Keratinocyte (primary cell): ENCODE results near the gene KCTD17. TPM values are rescaled to one million over a fixed set of nuclear protein-coding genes. Genes with fewer than 3 reads are reported as not detected.

Source experiments
- DNase-seq: peaks from one replicate; pipeline ENCODE4 v3.0.0-alpha.2; 2011; ENCODE audit warnings: low read depth, missing footprints, low spot score
- FAIRE-seq: peaks from 2 replicates; lab custom pipeline; 2011; peaks lifted over from hg19 to GRCh38; lab: Jason Lieb, UNC
- H2AFZ ChIP-seq: 2 replicates; pipeline ENCODE4 v1.6.0; 2012; ENCODE audit warnings: low read length, control low read depth, inconsistent platforms; ENCODE audit not compliant: control insufficient read depth
- H3K27ac ChIP-seq: 2 replicates; pipeline ENCODE4 v1.5.1; 2011; ENCODE audit warnings: low read length; ENCODE audit not compliant: control insufficient read depth, insufficient read depth
- H3K27me3 ChIP-seq: 3 replicates; pipeline ENCODE4 v1.6.0; 2011; ENCODE audit warnings: low read length; ENCODE audit not compliant: control insufficient read depth, insufficient read depth; ENCODE audit errors: extremely low read depth
- H3K36me3 ChIP-seq, 2 experiments: 2 replicates in 1 of 2; 3 replicates in 1 of 2; pipeline ENCODE4 v1.5.1; 2011; ENCODE audit warnings: low read length in 2 of 2, mild to moderate bottlenecking in 1 of 2; ENCODE audit not compliant: control insufficient read depth in 2 of 2, insufficient read depth in 2 of 2; ENCODE audit errors: extremely low read depth in 1 of 2
- H3K4me1 ChIP-seq: 3 replicates; pipeline ENCODE4 v1.5.1; 2011; ENCODE audit warnings: low read length; ENCODE audit not compliant: control insufficient read depth, insufficient read depth; ENCODE audit errors: extremely low read depth
- H3K4me2 ChIP-seq: 3 replicates; pipeline ENCODE4 v1.6.0; 2011; ENCODE audit warnings: low read depth, low read length; ENCODE audit not compliant: control insufficient read depth, insufficient read depth; ENCODE audit errors: extremely low read depth
- H3K4me3 ChIP-seq, 3 experiments: fragments of 200-600 bp in 1 of 3; sonication (generic) in 1 of 3; 2 replicates in 2 of 3; 3 replicates in 1 of 3; pipeline ENCODE4 v1.5.1; 2011 to 2016; ENCODE audit warnings: low read length in 3 of 3, mild to moderate bottlenecking in 3 of 3, control low read depth in 2 of 3, inconsistent platforms in 1 of 3, low read depth in 1 of 3, mixed read lengths in 1 of 3, mixed run types in 1 of 3, moderate library complexity in 1 of 3; ENCODE audit not compliant: control insufficient read depth in 2 of 3, insufficient read depth in 2 of 3; ENCODE audit errors: extremely low read depth in 1 of 3
- H3K79me2 ChIP-seq: 2 replicates; pipeline ENCODE4 v1.6.0; 2012; ENCODE audit warnings: low read length; ENCODE audit not compliant: control insufficient read depth, insufficient read depth
- H3K9ac ChIP-seq: 3 replicates; pipeline ENCODE4 v1.6.0; 2011; ENCODE audit warnings: low read length; ENCODE audit not compliant: control insufficient read depth, insufficient read depth; ENCODE audit errors: extremely low read depth
- H3K9me1 ChIP-seq: 3 replicates; pipeline ENCODE4 v1.6.0; 2011; ENCODE audit warnings: low read length; ENCODE audit not compliant: control insufficient read depth, insufficient read depth; ENCODE audit errors: extremely low read depth
- H3K9me3 ChIP-seq: 2 replicates; pipeline ENCODE4 v1.5.1; 2012; ENCODE audit warnings: low read depth, low read length; ENCODE audit not compliant: control insufficient read depth
- H4K20me1 ChIP-seq: 3 replicates; pipeline ENCODE4 v1.6.0; 2011; ENCODE audit warnings: low read length; ENCODE audit not compliant: control insufficient read depth, insufficient read depth; ENCODE audit errors: extremely low read depth
- EZH2 ChIP-seq: IDR thresholded peaks from one replicate; pipeline ENCODE4 v1.6.1; 2012; ENCODE audit warnings: inconsistent platforms, mild to moderate bottlenecking, low read length, moderate library complexity
- dilution Hi-C: fragments of 300-500 bp; cut with MboI; formaldehyde crosslinking; loops from one replicate; pipeline ENCODE4 v1.7.0; 2020; ENCODE audit warnings: low sequenced_read_pairs; ENCODE audit not compliant: extremely low pct_ligation_motif_present
- polyA plus RNA-seq, 5 experiments: library from polyadenylated mRNA; depleted of rRNA in 3 of 5; stranded (reverse) in 3 of 5; stranded (forward) in 1 of 5; unstranded in 1 of 5; fragments of >200 nt; gene quantifications; 1 replicate in 1 of 5; 2 replicates in 3 of 5; 3 replicates in 1 of 5; pipeline versions ENCODE4 v1.2.1 to v1.2.3, GENCODE V29; 2011 to 2012; ENCODE audit warnings: missing spikeins in 2 of 5, low read depth in 1 of 5, low replicate concordance in 1 of 5
- TF ChIP-seq, protein P1 (sequence below), 3 experiments: IDR thresholded peaks in 1 of 3; conservative IDR thresholded peaks in 1 of 3; optimal IDR thresholded peaks in 1 of 3; 2 replicates in 2 of 3; 3 replicates in 1 of 3; pipeline versions ENCODE3 to v1.5.1; 2011; ENCODE audit warnings: low read length in 3 of 3, mild to moderate bottlenecking in 3 of 3, moderate library complexity in 2 of 3, control low read depth in 1 of 3, inconsistent platforms in 1 of 3; ENCODE audit not compliant: insufficient read depth in 2 of 3; ENCODE audit errors: extremely low read depth in 1 of 3

The KCTD17 gene
- polyA plus RNA-seq, 1 donor (not counting 4 experiments of a cell fraction or from before 2014, with no cell fraction given), result 16.3 TPM

DNA sequence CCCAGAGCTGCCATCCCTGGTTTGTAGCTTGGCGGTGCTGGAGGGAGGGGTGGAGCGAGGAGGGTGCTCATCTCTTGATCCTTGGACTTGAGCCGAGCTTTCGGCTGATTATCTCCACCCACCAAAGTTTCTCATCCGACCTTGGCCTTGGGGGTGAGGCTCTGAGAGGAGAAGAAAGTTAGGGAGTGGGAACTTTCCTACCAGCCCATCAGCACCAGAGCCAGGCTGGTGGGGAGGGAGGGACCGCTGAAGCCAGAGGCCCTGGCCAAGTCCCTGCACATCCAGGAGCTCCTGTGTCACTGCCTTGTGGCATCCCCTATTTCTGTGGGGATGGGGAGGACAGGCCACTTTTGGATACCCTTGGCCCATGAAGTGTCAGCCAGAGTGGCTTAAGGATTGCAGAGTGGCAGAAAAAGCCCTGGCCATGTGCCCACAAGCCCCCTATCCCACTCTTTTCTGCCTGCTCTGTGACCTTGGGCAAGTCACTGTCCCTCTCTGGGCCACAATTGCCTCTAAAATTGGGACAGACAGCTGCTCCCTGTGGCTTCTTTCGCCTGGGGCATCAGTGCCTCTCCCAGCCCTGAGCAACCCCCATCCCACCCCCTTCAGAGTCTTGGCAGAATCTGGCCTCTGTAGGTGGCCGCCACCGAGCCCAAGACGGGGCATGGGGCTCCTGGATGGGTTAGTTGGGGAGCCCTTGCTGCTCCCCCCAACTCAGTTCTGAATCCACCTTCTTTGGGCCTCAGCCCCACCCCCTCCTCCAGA lies 10.3 kb downstream of the KCTD17 start:
- Histone ChIP-seq H3K4me1 (no peaks in the 10 kb centered on the region), H3K4me2 (no peak overlapping the region), H3K79me2 (no peaks in the 10 kb centered on the region), H3K9me1 (no peaks in the 10 kb centered on the region), H3K9ac (no peak overlapping the region), H3K36me3 (peaks cover 0 to 4% of the 10 kb centered on the region in 2 experiments), H2AFZ (no peak overlapping the region), H3K27ac (no peak overlapping the region), H3K4me3 (no peak overlapping the region), H3K9me3 (no peaks in the 10 kb centered on the region), H4K20me1 (no peaks in the 10 kb centered on the region), H3K27me3 (no peaks in the 10 kb centered on the region)
- FAIRE-seq, result no peak
- DNase-seq, result no peak
- dilution Hi-C loops, result no loop called here
- no peak for TF ChIP-seq EZH2
- TF ChIP-seq, protein P1, sequence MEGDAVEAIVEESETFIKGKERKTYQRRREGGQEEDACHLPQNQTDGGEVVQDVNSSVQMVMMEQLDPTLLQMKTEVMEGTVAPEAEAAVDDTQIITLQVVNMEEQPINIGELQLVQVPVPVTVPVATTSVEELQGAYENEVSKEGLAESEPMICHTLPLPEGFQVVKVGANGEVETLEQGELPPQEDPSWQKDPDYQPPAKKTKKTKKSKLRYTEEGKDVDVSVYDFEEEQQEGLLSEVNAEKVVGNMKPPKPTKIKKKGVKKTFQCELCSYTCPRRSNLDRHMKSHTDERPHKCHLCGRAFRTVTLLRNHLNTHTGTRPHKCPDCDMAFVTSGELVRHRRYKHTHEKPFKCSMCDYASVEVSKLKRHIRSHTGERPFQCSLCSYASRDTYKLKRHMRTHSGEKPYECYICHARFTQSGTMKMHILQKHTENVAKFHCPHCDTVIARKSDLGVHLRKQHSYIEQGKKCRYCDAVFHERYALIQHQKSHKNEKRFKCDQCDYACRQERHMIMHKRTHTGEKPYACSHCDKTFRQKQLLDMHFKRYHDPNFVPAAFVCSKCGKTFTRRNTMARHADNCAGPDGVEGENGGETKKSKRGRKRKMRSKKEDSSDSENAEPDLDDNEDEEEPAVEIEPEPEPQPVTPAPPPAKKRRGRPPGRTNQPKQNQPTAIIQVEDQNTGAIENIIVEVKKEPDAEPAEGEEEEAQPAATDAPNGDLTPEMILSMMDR (optimal IDR thresholded peaks at IDR 0.05 in 1 of 3, IDR thresholded peaks at IDR 0.05 in 1 of 3, conservative IDR thresholded peaks at IDR 0.05 in 1 of 3; ENCODE audit: extremely low read depth in 1 of 3, insufficient read depth in 2 of 3, low read length in 3 of 3), result no peak

DNA sequence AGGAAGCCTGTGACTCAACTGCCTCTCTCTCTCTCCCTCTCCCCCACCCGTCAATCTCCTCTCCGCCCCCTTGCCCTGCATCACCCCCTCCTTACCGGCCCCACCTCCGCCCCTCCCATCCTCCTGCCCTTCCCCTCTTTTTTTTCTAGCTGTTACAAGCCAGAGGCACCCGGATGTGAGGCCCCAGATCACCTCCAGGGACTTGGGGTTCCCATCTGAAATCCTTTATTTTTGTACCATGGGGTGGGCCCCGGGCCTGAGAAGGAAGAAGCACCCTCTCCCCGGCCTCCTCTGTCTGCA lies 10.8 kb downstream of the KCTD17 start:
- Histone ChIP-seq H3K9me1 (no peaks in the 10 kb centered on the region), H3K4me2 (no peak overlapping the region), H3K4me1 (no peaks in the 10 kb centered on the region), H2AFZ (no peak overlapping the region), H3K9ac (no peak overlapping the region), H3K27me3 (no peaks in the 10 kb centered on the region), H3K9me3 (no peaks in the 10 kb centered on the region), H3K27ac (no peak overlapping the region), H3K4me3 (no peak overlapping the region), H3K79me2 (no peaks in the 10 kb centered on the region), H3K36me3 (peaks cover 0 to 2% of the 10 kb centered on the region in 2 experiments), H4K20me1 (no peaks in the 10 kb centered on the region)
- dilution Hi-C loops, result no loop called here
- DNase-seq, result no peak
- no peak for TF ChIP-seq EZH2
- TF ChIP-seq, protein P1 (optimal IDR thresholded peaks at IDR 0.05 in 1 of 3, IDR thresholded peaks at IDR 0.05 in 1 of 3, conservative IDR thresholded peaks at IDR 0.05 in 1 of 3; ENCODE audit: extremely low read depth in 1 of 3, insufficient read depth in 2 of 3, low read length in 3 of 3), result no peak
- no peak for FAIRE-seq
